Adrenal gland (tissue), 12 donors: Measurements from ENCODE around the gene ANKRD18B. TPM values are rescaled to one million over a fixed set of nuclear protein-coding genes. Genes with fewer than 3 reads are reported as not detected.
"Not testable (repeated sequence)": the region's sequence is repeated elsewhere in the genome, so short reads cannot be mapped to it uniquely, and the experiment has no call there.

Experiments
- DNase-seq, 7 donors: peaks; one replicate each; pipeline ENCODE4 v3.0.0-alpha.2; 2019 to 2020
- H3K27ac ChIP-seq, 5 donors: fragments of 200-600 bp; sonication (generic) in 4 of 5; 1 replicate in 3 of 5; 2 replicates in 2 of 5; pipeline versions ENCODE4 v1.5.1 to v1.8.0; 2016 to 2020; ENCODE audit warnings: mild to moderate bottlenecking in 1 of 5
- H3K27me3 ChIP-seq: fragments of 200-600 bp; 2 replicates; pipeline ENCODE4 v1.8.0; 2021
- H3K36me3 ChIP-seq, 2 donors: fragments of 200-600 bp; replicated peaks in 1 of 2; 1 replicate in 1 of 2; 2 replicates in 1 of 2; pipeline versions ENCODE4 v1.5.1 to v1.8.0; 2018 to 2022
- H3K4me1 ChIP-seq, 2 donors: fragments of 200-600 bp; replicated peaks in 1 of 2; 1 replicate in 1 of 2; 2 replicates in 1 of 2; pipeline versions ENCODE4 v1.5.1 to v1.8.0; 2018 to 2021
- H3K4me3 ChIP-seq, 4 donors: fragments of 200-600 bp; sonication (generic) in 3 of 4; one replicate each; pipeline ENCODE4 v1.5.1; 2016 to 2018
- H3K9me3 ChIP-seq, 3 donors: fragments of 200-600 bp; sonication (generic) in 1 of 3; replicated peaks in 1 of 3; 1 replicate in 2 of 3; 2 replicates in 1 of 3; pipeline versions ENCODE4 v1.5.1 to v1.8.0; 2016 to 2021
- WGBS, 4 donors: extraction: QIAGEN DNeasy Blood & Tissue Kit in 2 of 4; methylation state at CpG; one replicate each; pipeline versions ENCODE4 v1.1.5 to v1.1.7; 2013 to 2017; 5-methylcytosine and 5-hydroxymethylcytosine counted together
- intact Hi-C, 2 donors: fragments of 100-400 bp; cut with DNase I; formaldehyde crosslinking; loops; one replicate each; pipeline versions ENCODE4 v1.14.1 to v1.15.0; 2022 to 2023
- polyA plus RNA-seq, 3 donors: library from polyadenylated mRNA; stranded (reverse); fragments of 200-250 nt in 2 of 3; fragments of 350-450 nt in 1 of 3; fragmentation: Illumina TruSeq in 1 of 3; extraction: RNeasy Lipid Tissue Mini Kit (QIAGEN cat#74804) in 1 of 3; gene quantifications; one replicate each; pipeline ENCODE4 v1.2.3, GENCODE V29; 2013 to 2014
- total RNA-seq, 9 donors: library from RNA; depleted of rRNA in 4 of 9; stranded (reverse); fragments of >200 nt in 4 of 9; fragments of 120-200 nt in 1 of 9; fragmentation: NEBNext Ultra II Directional in 1 of 9; extraction: Animal tissue kit (Norgen Biotek cat#: 25700) in 1 of 9; gene quantifications; one replicate each; pipeline versions ENCODE4 v1.1.0 to v1.2.4, GENCODE V29; 2013 to 2023
- donor health status: healthy with polysubstance abuse.
- donor health status: Bipolar disorder and iron deficiency.
- donor health status: DM: yes; HTN: yes; CAD: no.
- donor health status: DM: no; HTN: no; CAD: no.
- donor health status: DM: no; HTN: no; CAD: no.
- donor health status: DM: yes; HTN: yes; CAD: no.

The ANKRD18B gene
- total and polyA plus RNA-seq, 12 donors, result under 0.01 TPM; not detected in 11

- H3K27ac ChIP-seq, H3K27me3 ChIP-seq, DNase-seq, intact Hi-C loops, H3K9me3 ChIP-seq, H3K4me3 ChIP-seq, H3K4me1 ChIP-seq, H3K36me3 ChIP-seq: not testable (repeated sequence)
- WGBS, 4 donors, result 89 to 94% methylated on average over 1 of the region's 1 CpG; no CpG with 5 or more reads in 2 of the 4 donors
Observed at GRCh38 chr9:33579996-33580395, 55.9 kb downstream of the ANKRD18B start.

GRCh38 chr9:33582686-33583085, 58.6 kb downstream of the ANKRD18B start:
- intact Hi-C loops, H3K27me3 ChIP-seq, H3K4me3 ChIP-seq, H3K9me3 ChIP-seq, H3K4me1 ChIP-seq, H3K36me3 ChIP-seq, H3K27ac ChIP-seq: not testable (repeated sequence)
- DNase-seq, result peak in 2 of 7 donors; percentile 11 to 12
- WGBS, 4 donors, result 0 to 14% (median 12%) methylated on average over 1 to 2 of the region's 2 CpGs

GRCh38 chr9:33586128-33586527, 62.1 kb downstream of the ANKRD18B start:
- intact Hi-C loops, H3K4me3 ChIP-seq, H3K27ac ChIP-seq, H3K9me3 ChIP-seq, H3K36me3 ChIP-seq, H3K4me1 ChIP-seq, H3K27me3 ChIP-seq, DNase-seq: not testable (repeated sequence)
- 81 to 86% methylated on average over 1 of the region's 1 CpG; no CpG with 5 or more reads in 2 of the 4 donors for WGBS, 4 donors

- H3K4me1 ChIP-seq, H3K27me3 ChIP-seq, H3K9me3 ChIP-seq, H3K27ac ChIP-seq, intact Hi-C loops, H3K36me3 ChIP-seq, H3K4me3 ChIP-seq, DNase-seq: not testable (repeated sequence)
- no CpG with 5 or more reads among the region's 2 CpGs for WGBS, 4 donors
Observed at GRCh38 chr9:33587799-33588198, 63.7 kb downstream of the ANKRD18B start.

GRCh38 chr9:33588876-33589275, 64.8 kb downstream of the ANKRD18B start:
- H3K9me3 ChIP-seq, H3K27me3 ChIP-seq, H3K36me3 ChIP-seq, DNase-seq, H3K4me3 ChIP-seq, intact Hi-C loops, H3K4me1 ChIP-seq, H3K27ac ChIP-seq: not testable (repeated sequence)
- WGBS, 4 donors, result 86 to 100% (median 98%) methylated on average over 1 of the region's 2 CpGs

GRCh38 chr9:33590857-33591256, 66.8 kb downstream of the ANKRD18B start:
- H3K9me3 ChIP-seq, H3K27me3 ChIP-seq, H3K4me3 ChIP-seq, H3K27ac ChIP-seq, H3K36me3 ChIP-seq, H3K4me1 ChIP-seq, DNase-seq, intact Hi-C loops: not testable (repeated sequence)
- 82 to 100% (median 92%) methylated on average over 1 to 2 of the region's 2 CpGs for WGBS, 4 donors

- H3K9me3 ChIP-seq, H3K36me3 ChIP-seq, DNase-seq, H3K4me1 ChIP-seq, H3K27ac ChIP-seq, H3K4me3 ChIP-seq, H3K27me3 ChIP-seq, intact Hi-C loops: not testable (repeated sequence)
- 96 to 100% (median 98%) methylated on average over 2 of the region's 2 CpGs for WGBS, 4 donors
Observed at GRCh38 chr9:33596974-33597373, 72.9 kb downstream of the ANKRD18B start.

- H3K27ac ChIP-seq, intact Hi-C loops, H3K36me3 ChIP-seq, H3K27me3 ChIP-seq, H3K4me1 ChIP-seq, H3K9me3 ChIP-seq, H3K4me3 ChIP-seq, DNase-seq: not testable (repeated sequence)
- 50 to 75% (median 64%) methylated on average over 2 to 3 of the region's 3 CpGs for WGBS, 4 donors
Observed at GRCh38 chr9:33597386-33597785, 73.3 kb downstream of the ANKRD18B start.

- WGBS, 4 donors, result 80 to 92% (median 85%) methylated on average over 1 to 8 of the region's 8 CpGs
- intact Hi-C loops, H3K4me1 ChIP-seq, H3K27me3 ChIP-seq, H3K36me3 ChIP-seq, H3K9me3 ChIP-seq, H3K27ac ChIP-seq, H3K4me3 ChIP-seq, DNase-seq: not testable (repeated sequence)
Observed at GRCh38 chr9:33598796-33599379, 74.8 kb downstream of the ANKRD18B start.

- intact Hi-C loops, H3K27ac ChIP-seq, DNase-seq, H3K9me3 ChIP-seq, H3K4me1 ChIP-seq, H3K27me3 ChIP-seq, H3K4me3 ChIP-seq, H3K36me3 ChIP-seq: not testable (repeated sequence)
- 94 to 98% methylated on average over 28 to 31 of the region's 32 CpGs; no CpG with 5 or more reads in 2 of the 4 donors for WGBS, 4 donors
Observed at GRCh38 chr9:33600911-33601310, 76.9 kb downstream of the ANKRD18B start.

- H3K27ac ChIP-seq, H3K27me3 ChIP-seq, H3K36me3 ChIP-seq, H3K4me1 ChIP-seq, intact Hi-C loops, H3K9me3 ChIP-seq, H3K4me3 ChIP-seq, DNase-seq: not testable (repeated sequence)
- 38 to 67% (median 40%) methylated on average over 3 of the region's 3 CpGs for WGBS, 4 donors
Observed at GRCh38 chr9:33604249-33604648, 80.2 kb downstream of the ANKRD18B start.

GRCh38 chr9:33604936-33605335, 80.9 kb downstream of the ANKRD18B start:
- 20 to 72% (median 55%) methylated on average over 1 to 4 of the region's 4 CpGs for WGBS, 4 donors
- H3K4me3 ChIP-seq, DNase-seq, H3K27ac ChIP-seq, H3K27me3 ChIP-seq, H3K4me1 ChIP-seq, H3K36me3 ChIP-seq, H3K9me3 ChIP-seq, intact Hi-C loops: not testable (repeated sequence)
